SK-N-SH (cell line): ENCODE results near the gene DNMBP.

Experiments
- CTCF ChIP-seq: fragments of 200-600 bp; sonication (generic); IDR thresholded peaks from 2 replicates; pipeline ENCODE4 v1.6.1; 2017; ENCODE audit warnings: antibody characterized with exemption, mild to moderate bottlenecking, moderate library complexity
- FOXJ3 ChIP-seq: sonication (generic); formaldehyde crosslinking; IDR thresholded peaks from 2 replicates; pipeline ENCODE4 v1.5.1; 2020; ENCODE audit warnings: mild to moderate bottlenecking, missing genetic modification reagents
- GABPA ChIP-seq: IDR thresholded peaks from 2 replicates; pipeline ENCODE4 v1.4.0; 2012; ENCODE audit warnings: low read depth, mild to moderate bottlenecking
- RAD21 ChIP-seq: IDR thresholded peaks from 2 replicates; pipeline ENCODE4 v1.6.1; 2012; ENCODE audit warnings: mild to moderate bottlenecking, low read length
- RFX5 ChIP-seq: IDR thresholded peaks from 2 replicates; pipeline ENCODE4 v1.6.1; 2012; ENCODE audit warnings: mild to moderate bottlenecking, improper control_type of control experiment, low read length
- SMC3 ChIP-seq: IDR thresholded peaks from 2 replicates; pipeline ENCODE4 v1.6.1; 2012; ENCODE audit warnings: low read depth, low read length, improper control_type of control experiment

- TF ChIP-seq FOXJ3 (no peak), CTCF (no peak), GABPA (no peak), SMC3 (no peak), RAD21 (no peak), RFX5 (no peak)
These were observed 126.2 kb downstream of the DNMBP start for GRCh38 chr10:99883523-99883922.
